GM12892 (cell line): ENCODE results near the gene TTPAL.

Experiments
- POLR2A ChIP-seq: IDR thresholded peaks from 2 replicates; pipeline ENCODE4 v1.6.1; 2011; ENCODE audit warnings: low read depth, low read length, control low read depth
- POLR2AphosphoS5 ChIP-seq: IDR thresholded peaks from 2 replicates; pipeline ENCODE4 v1.6.1; 2011; ENCODE audit warnings: low read depth, low read length, control low read depth
- TAF1 ChIP-seq: IDR thresholded peaks from 2 replicates; pipeline ENCODE4 v1.6.1; 2011; ENCODE audit warnings: low read depth, mild to moderate bottlenecking, control low read depth, low read length, borderline replicate concordance

- TF ChIP-seq POLR2A (no peak), TAF1 (no peak), POLR2AphosphoS5 (no peak)
Observed at GRCh38 chr20:44520881-44521280, 45.2 kb downstream of the TTPAL start.
